K562 (cell line): ENCODE data around the gene C2. TPM values are rescaled to one million over a fixed set of nuclear protein-coding genes. Genes with fewer than 3 reads are reported as not detected.
A peak's percentile ranks its signal among the peaks of the same experiment; 100 is the strongest.

Experiments
- ARID2 ChIP-seq: fragments of 450-650 bp; IDR thresholded peaks from 2 replicates; pipeline ENCODE4 v1.6.1; 2017; ENCODE audit warnings: antibody characterized with exemption, mild to moderate bottlenecking
- ATF7 ChIP-seq: fragments of 450-650 bp; IDR thresholded peaks from 2 replicates; pipeline ENCODE4 v1.7.1; 2014; ENCODE audit warnings: mild to moderate bottlenecking, moderate library complexity
- CREB3 ChIP-seq: fragments of 450-650 bp; conservative IDR thresholded peaks from 2 replicates; pipeline ENCODE4 v1.6.1; 2016; ENCODE audit warnings: missing genetic modification characterization, low read depth, mild to moderate bottlenecking, missing compliant biosample characterization, moderate library complexity
- DMBX1 ChIP-seq: fragments of 250-450 bp; sonication (Bioruptor Pico); IDR thresholded peaks from 2 replicates; pipeline ENCODE4 v1.8.0; 2022; ENCODE audit warnings: inconsistent platforms, mild to moderate bottlenecking, moderate library complexity, borderline replicate concordance
- HES1 ChIP-seq: fragments of 450-650 bp; IDR thresholded peaks from 2 replicates; pipeline ENCODE4 v1.6.1; 2016; ENCODE audit warnings: low read depth, mild to moderate bottlenecking, moderate library complexity
- HSF4 ChIP-seq: fragments of 250-450 bp; sonication (Bioruptor Pico); IDR thresholded peaks from 2 replicates; pipeline ENCODE4 v2.1.2; 2022; ENCODE audit warnings: mild to moderate bottlenecking, moderate library complexity, borderline replicate concordance
- KAT2B ChIP-seq: IDR thresholded peaks from one replicate; pipeline ENCODE4 v1.6.1; 2012; ENCODE audit warnings: low read depth, mild to moderate bottlenecking, control low read depth, inconsistent platforms, low read length, moderate library complexity
- NCOA2 ChIP-seq, 2 experiments: fragments of 450-650 bp; IDR thresholded peaks; 2 replicates each; pipeline ENCODE4 v1.6.1; 2018; ENCODE audit warnings: mild to moderate bottlenecking in 2 of 2, moderate library complexity in 1 of 2; ENCODE audit not compliant: partially characterized antibody in 2 of 2
- RB1 ChIP-seq: fragments of 450-650 bp; IDR thresholded peaks from 2 replicates; pipeline ENCODE4 v1.6.1; 2017; ENCODE audit warnings: low read depth, mild to moderate bottlenecking
- REST ChIP-seq, 2 experiments: fragments of 450-650 bp; formaldehyde crosslinking in 1 of 2; IDR thresholded peaks; 2 replicates each; pipeline versions ENCODE4 v1.4.0 to v1.6.1; 2014 to 2020; ENCODE audit warnings: mild to moderate bottlenecking in 2 of 2, borderline replicate concordance in 1 of 2, low read depth in 1 of 2
- ZZZ3 ChIP-seq: fragments of 450-650 bp; IDR thresholded peaks from 2 replicates; pipeline ENCODE4 v1.6.1; 2016; ENCODE audit warnings: antibody characterized with exemption, mild to moderate bottlenecking, moderate library complexity
- polyA plus RNA-seq, 8 experiments: library from polyadenylated mRNA; depleted of rRNA in 4 of 8; stranded (reverse) in 5 of 8; unstranded in 3 of 8; fragments of >200 nt; fragmentation: Nextera tagmentation in 2 of 8; fragmentation: Illumina TruSeq in 1 of 8; extraction: Ambion mirVana in 2 of 8; extraction: Trizol in 1 of 8; gene quantifications; 2 replicates each; pipeline versions ENCODE4 v1.2.1 to v1.2.3, GENCODE V29; 2011 to 2014; ENCODE audit warnings: inconsistent platforms in 1 of 8, missing spikeins in 1 of 8
- total RNA-seq, 7 experiments: library from RNA; depleted of rRNA in 6 of 7; stranded (reverse); fragments of >200 nt in 6 of 7; fragmentation: Illumina TruSeq in 2 of 7; extraction: Trizol in 2 of 7; gene quantifications; 2 replicates each; pipeline versions ENCODE4 v1.2.1 to v1.2.3, GENCODE V29; 2011 to 2021; ENCODE audit warnings: low replicate concordance in 1 of 7

Gene C2
- total and polyA plus RNA-seq, 9 of the 15 experiments (the other 6 are each of a cell fraction or from before 2014, with no cell fraction given): 0.05 to 1.1 (median 0.39) TPM; not detected in 1

GRCh38 chr6:31958741-31959739 lies 31.5 kb downstream of the C2 start, which contains the start of the genes NELFE and SKIC2 (continued):
- no peak for TF ChIP-seq HES1
- TF ChIP-seq ZZZ3: no peak
- TF ChIP-seq NCOA2 (IDR thresholded peaks at IDR 0.05; ENCODE audit: partially characterized antibody in 2 of 2): no peak
- peak; percentile 97 for TF ChIP-seq CREB3 (tag)
- peak; percentile 95 for TF ChIP-seq DMBX1 (CRISPR knock-in tag)
- TF ChIP-seq ARID2: no peak
- TF ChIP-seq KAT2B: no peak
- TF ChIP-seq RB1: peak; percentile 97
- peak; percentile 98 for TF ChIP-seq ATF7
- peak; percentile 61; the same call in 1 of the 2 replicates for TF ChIP-seq HSF4 (CRISPR knock-in tag)
- no peak for TF ChIP-seq REST (IDR thresholded peaks at IDR 0.05; ENCODE audit: borderline replicate concordance)
- peak; percentile 53; the same call in 1 of the 2 replicates for TF ChIP-seq REST (CRISPR knock-in tag; IDR thresholded peaks at IDR 0.05; ENCODE audit: low read depth)
